Neuronal stem cell (in vitro differentiated cells): ENCODE results near the gene SCAMP5.

Source experiments
- DNase-seq: peaks from one replicate; pipeline ENCODE4 v3.0.0-alpha.2; 2013; ENCODE audit warnings: low spot score
- H2AFZ ChIP-seq: one replicate; pipeline ENCODE4 v1.6.1; 2013; ENCODE audit warnings: mild to moderate bottlenecking, low read length, inconsistent platforms
- H2AK5ac ChIP-seq: 2 replicates; pipeline ENCODE4 v1.6.1; 2013; ENCODE audit warnings: low read depth, mild to moderate bottlenecking, inconsistent platforms, low read length, moderate library complexity, mixed read lengths
- H2BK120ac ChIP-seq: 2 replicates; pipeline ENCODE4 v1.6.1; 2013; ENCODE audit warnings: low read depth, mild to moderate bottlenecking, inconsistent platforms, low read length, moderate library complexity, mixed read lengths
- H2BK12ac ChIP-seq: one replicate; pipeline ENCODE4 v1.6.1; 2013; ENCODE audit warnings: low read length, inconsistent platforms
- H2BK15ac ChIP-seq: 2 replicates; pipeline ENCODE4 v1.6.1; 2013; ENCODE audit warnings: mild to moderate bottlenecking, low read length, inconsistent platforms, mixed read lengths
- H2BK5ac ChIP-seq: one replicate; pipeline ENCODE4 v1.6.1; 2013; ENCODE audit warnings: inconsistent platforms, mild to moderate bottlenecking, low read length, moderate library complexity
- H3K14ac ChIP-seq: one replicate; pipeline ENCODE4 v1.6.1; 2013; ENCODE audit warnings: low read length, inconsistent platforms
- H3K18ac ChIP-seq: 2 replicates; pipeline ENCODE4 v1.6.1; 2013; ENCODE audit warnings: low read length, inconsistent platforms
- H3K23ac ChIP-seq: 2 replicates; pipeline ENCODE4 v1.6.1; 2013; ENCODE audit warnings: low read depth, mild to moderate bottlenecking, mixed read lengths, low read length, inconsistent platforms; ENCODE audit not compliant: poor library complexity
- H3K27ac ChIP-seq: replicated peaks from 3 replicates; pipeline ENCODE4 v1.5.1; 2013; ENCODE audit warnings: low read length, inconsistent platforms
- H3K27me3 ChIP-seq, 3 experiments: 2 replicates each; pipeline ENCODE4 v1.6.1; 2013; ENCODE audit warnings: low read length in 3 of 3, mild to moderate bottlenecking in 2 of 3, inconsistent platforms in 1 of 3, low read depth in 1 of 3, mixed read lengths in 1 of 3, moderate library complexity in 1 of 3; ENCODE audit not compliant: control insufficient read depth in 3 of 3, insufficient read depth in 3 of 3
- H3K36me3 ChIP-seq, 2 donors: replicated peaks in 1 of 2; 2 replicates each; pipeline ENCODE4 v1.6.1; 2013; ENCODE audit warnings: low read length in 2 of 2; ENCODE audit not compliant: control insufficient read depth in 2 of 2, insufficient read depth in 2 of 2
- H3K4ac ChIP-seq: 2 replicates; pipeline ENCODE4 v1.6.1; 2013; ENCODE audit warnings: inconsistent platforms, mild to moderate bottlenecking, low read length, moderate library complexity
- H3K4me1 ChIP-seq, 2 donors: 1 replicate in 1 of 2; 2 replicates in 1 of 2; pipeline ENCODE4 v1.6.1; 2013; ENCODE audit warnings: low read length in 2 of 2, low read depth in 1 of 2; ENCODE audit not compliant: control insufficient read depth in 2 of 2, insufficient read depth in 1 of 2
- H3K4me2 ChIP-seq: one replicate; pipeline ENCODE4 v1.6.1; 2013; ENCODE audit warnings: mild to moderate bottlenecking, low read length, inconsistent platforms; ENCODE audit not compliant: insufficient read depth, poor library complexity, severe bottlenecking
- H3K4me3 ChIP-seq, 2 donors: 2 replicates each; pipeline ENCODE4 v1.5.1; 2013; ENCODE audit warnings: low read length in 2 of 2, mild to moderate bottlenecking in 2 of 2, inconsistent platforms in 1 of 2, moderate library complexity in 1 of 2
- H3K79me1 ChIP-seq: one replicate; pipeline ENCODE4 v1.6.1; 2013; ENCODE audit warnings: low read depth, mild to moderate bottlenecking, inconsistent platforms, low read length, moderate library complexity
- H3K9ac ChIP-seq: one replicate; pipeline ENCODE4 v1.6.1; 2013; ENCODE audit warnings: mild to moderate bottlenecking, low read depth, low read length, inconsistent platforms; ENCODE audit not compliant: poor library complexity
- H3K9me3 ChIP-seq, 2 donors: replicated peaks in 1 of 2; 2 replicates each; pipeline versions ENCODE3 to v1.6.1; 2013; ENCODE audit warnings: low read length in 2 of 2, mild to moderate bottlenecking in 2 of 2, inconsistent platforms in 1 of 2, low read depth in 1 of 2, mixed read lengths in 1 of 2, moderate library complexity in 1 of 2; ENCODE audit not compliant: control insufficient read depth in 2 of 2, insufficient read depth in 1 of 2
- H4K8ac ChIP-seq: one replicate; pipeline ENCODE4 v1.6.1; 2013; ENCODE audit warnings: low read depth, mild to moderate bottlenecking, inconsistent platforms, low read length, moderate library complexity
- H4K91ac ChIP-seq: one replicate; pipeline ENCODE4 v1.6.1; 2013; ENCODE audit warnings: low read length, low read depth, mild to moderate bottlenecking, inconsistent platforms; ENCODE audit not compliant: poor library complexity
- WGBS, 2 donors: extraction: QIAGEN DNeasy Blood & Tissue Kit; methylation state at CpG; one replicate each; pipeline ENCODE4 v1.1.7; 2013; ENCODE audit warnings: missing lambda C conversion rate in 2 of 2, mixed read lengths in 1 of 2; ENCODE audit not compliant: insufficient read length in 2 of 2, insufficient replicate concordance in 1 of 2; ENCODE audit errors: extremely low coverage in 2 of 2; 5-methylcytosine and 5-hydroxymethylcytosine counted together

Gene SCAMP5

GRCh38 chr15:74957476-74958035, 37.8 kb upstream of the SCAMP5 start:
- Histone ChIP-seq H3K4me3 (peak overlapping the region; percentile 67 to 78), H3K4ac (no peak overlapping the region), H4K91ac (no peak overlapping the region), H3K14ac (peak overlapping the region; percentile 92), H2AK5ac (no peak overlapping the region), H3K79me1 (no peaks in the 10 kb centered on the region), H2BK120ac (peak overlapping the region; percentile 64), H3K9ac (peak overlapping the region; percentile 82), H3K4me1 (peaks cover 16 to 23% of the 10 kb centered on the region in 2 donors), H2AFZ (peak overlapping the region; percentile 100), H3K9me3 (no peaks in the 10 kb centered on the region), H3K27ac (no peak overlapping the region), H4K8ac (peak overlapping the region; percentile 72), H3K23ac (peak overlapping the region; percentile 94), H2BK5ac (peak overlapping the region; percentile 29), H3K4me2 (peak overlapping the region; percentile 89), H3K36me3 (no peaks in the 10 kb centered on the region), H3K18ac (peak overlapping the region; percentile 94), H2BK15ac (no peak overlapping the region), H3K27me3 (peaks cover 19 to 61% (median 60%) of the 10 kb centered on the region in 3 experiments), H2BK12ac (no peak overlapping the region)
- no CpG with 5 or more reads among the region's 28 CpGs for WGBS, 2 donors
- DNase-seq = no peak

- Histone ChIP-seq H3K4ac (no peak overlapping the region), H3K18ac (peak overlapping the region; percentile 44), H3K4me3 (peak overlapping the region in 1 of 2 donors; percentile 24), H2AK5ac (peak overlapping the region; percentile 6), H3K4me2 (peak overlapping the region; percentile 51), H4K8ac (no peak overlapping the region), H3K79me1 (no peaks in the 10 kb centered on the region), H3K27ac (no peak overlapping the region), H2BK120ac (no peak overlapping the region), H3K14ac (no peak overlapping the region), H2BK12ac (no peak overlapping the region), H3K9me3 (no peaks in the 10 kb centered on the region), H2AFZ (peak overlapping the region; percentile 81), H3K4me1 (peaks cover 16 to 23% of the 10 kb centered on the region in 2 donors), H2BK5ac (no peak overlapping the region), H4K91ac (no peak overlapping the region), H3K9ac (peak overlapping the region; percentile 24), H2BK15ac (no peak overlapping the region), H3K36me3 (no peaks in the 10 kb centered on the region), H3K23ac (no peak overlapping the region), H3K27me3 (peaks cover 19 to 68% (median 62%) of the 10 kb centered on the region in 3 experiments)
- no CpG with 5 or more reads among the region's 28 CpGs for WGBS, 2 donors
- DNase-seq = no peak
Observed at GRCh38 chr15:74958320-74958907, 36.9 kb upstream of the SCAMP5 start.

- Histone ChIP-seq H2BK15ac (no peak overlapping the region), H3K4me1 (peaks cover 16 to 23% of the 10 kb centered on the region in 2 donors), H3K4ac (no peak overlapping the region), H3K27me3 (peaks cover 19 to 70% (median 62%) of the 10 kb centered on the region in 3 experiments), H2BK120ac (no peak overlapping the region), H3K36me3 (no peaks in the 10 kb centered on the region), H3K4me2 (peak overlapping the region; percentile 51), H3K4me3 (no peak overlapping the region), H4K8ac (no peak overlapping the region), H2AFZ (peak overlapping the region; percentile 81), H3K14ac (no peak overlapping the region), H3K27ac (no peak overlapping the region), H3K23ac (no peak overlapping the region), H4K91ac (no peak overlapping the region), H2BK12ac (no peak overlapping the region), H2AK5ac (peak overlapping the region; percentile 6), H2BK5ac (no peak overlapping the region), H3K18ac (peak overlapping the region; percentile 44), H3K9me3 (no peaks in the 10 kb centered on the region), H3K9ac (no peak overlapping the region), H3K79me1 (no peaks in the 10 kb centered on the region)
- no peak for DNase-seq
- WGBS, 2 donors = no CpG with 5 or more reads among the region's 47 CpGs
Observed at GRCh38 chr15:74958908-74959585, 36.3 kb upstream of the SCAMP5 start.

- no CpG with 5 or more reads among the region's 8 CpGs for WGBS, 2 donors
Observed at GRCh38 chr15:74959586-74959939, 35.8 kb upstream of the SCAMP5 start.

More at GRCh38 chr15:74959586-74959939, 35.8 kb upstream of the SCAMP5 start:
- H2BK15ac ChIP-seq = no peak overlapping the region
- no peak overlapping the region for H3K4ac ChIP-seq
- H3K79me1 ChIP-seq = no peaks in the 10 kb centered on the region
- peaks cover 16 to 21% of the 10 kb centered on the region in 2 donors for H3K4me1 ChIP-seq
- no peak overlapping the region for H3K14ac ChIP-seq
- H3K36me3 ChIP-seq = no peaks in the 10 kb centered on the region
- no peak for DNase-seq
- H2AK5ac ChIP-seq = no peak overlapping the region
- no peak overlapping the region for H3K9ac ChIP-seq
- no peak overlapping the region for H2BK5ac ChIP-seq
- no peak overlapping the region for H3K18ac ChIP-seq
- H2AFZ ChIP-seq = peak overlapping the region; percentile 81
- no peak overlapping the region for H3K23ac ChIP-seq
- no peak overlapping the region for H4K91ac ChIP-seq
- H2BK120ac ChIP-seq = no peak overlapping the region
- no peak overlapping the region for H4K8ac ChIP-seq
- H3K4me3 ChIP-seq = no peak overlapping the region
- no peak overlapping the region for H3K27ac ChIP-seq
- H3K27me3 ChIP-seq = peaks cover 19 to 70% (median 62%) of the 10 kb centered on the region in 3 experiments
- no peak overlapping the region for H2BK12ac ChIP-seq
- H3K4me2 ChIP-seq = no peak overlapping the region
- H3K9me3 ChIP-seq = no peaks in the 10 kb centered on the region
